Colonic mucosa (tissue), 4 donors: ENCODE results near the gene OLIG2. TPM values are rescaled to one million over a fixed set of nuclear protein-coding genes. Genes with fewer than 3 reads are reported as not detected.

ENCODE experiments used
- DNase-seq: peaks from one replicate; pipeline ENCODE4 v3.0.0-alpha.2; 2020
- H3K27ac ChIP-seq: fragments of 200-600 bp; one replicate; pipeline ENCODE4 v1.8.0; 2021
- H3K27me3 ChIP-seq: fragments of 200-600 bp; one replicate; pipeline ENCODE4 v1.8.0; 2021
- H3K36me3 ChIP-seq: fragments of 200-600 bp; one replicate; pipeline ENCODE4 v1.8.0; 2021
- H3K4me1 ChIP-seq: fragments of 200-600 bp; one replicate; pipeline ENCODE4 v1.8.0; 2021; ENCODE audit warnings: mild to moderate bottlenecking
- H3K4me3 ChIP-seq: fragments of 200-600 bp; one replicate; pipeline ENCODE4 v1.8.0; 2021
- H3K9ac ChIP-seq, 2 donors: one replicate each; pipeline ENCODE4 v1.7.0; 2013; ENCODE audit warnings: control low read depth in 2 of 2, low read depth in 2 of 2, low read length in 2 of 2
- H3K9me3 ChIP-seq: fragments of 200-600 bp; one replicate; pipeline ENCODE4 v1.8.0; 2021
- intact Hi-C: fragments of 100-400 bp; cut with DNase I; formaldehyde crosslinking; loops from one replicate; pipeline ENCODE4 v1.14.1; 2022
- total RNA-seq, 2 donors: library from RNA; stranded (reverse); fragmentation: NEBNext Ultra II Directional in 1 of 2; extraction: Animal tissue kit (Norgen Biotek cat#: 25700) in 1 of 2; gene quantifications; one replicate each; pipeline ENCODE4 v1.2.1, GENCODE V29; 2021
- TF ChIP-seq, protein P1 (sequence below): fragments of 200-600 bp; IDR thresholded peaks from one replicate; pipeline ENCODE4 v1.8.0; 2022; ENCODE audit warnings: antibody characterized with exemption, mild to moderate bottlenecking
- donor health status: healthy.
- donor health status: DM: no; HTN: no; CAD: no.
- donor health status: DM: no; HTN: no; CAD: no.

Gene OLIG2
- total RNA-seq, 2 donors from 2014 or later = not detected

DNA sequence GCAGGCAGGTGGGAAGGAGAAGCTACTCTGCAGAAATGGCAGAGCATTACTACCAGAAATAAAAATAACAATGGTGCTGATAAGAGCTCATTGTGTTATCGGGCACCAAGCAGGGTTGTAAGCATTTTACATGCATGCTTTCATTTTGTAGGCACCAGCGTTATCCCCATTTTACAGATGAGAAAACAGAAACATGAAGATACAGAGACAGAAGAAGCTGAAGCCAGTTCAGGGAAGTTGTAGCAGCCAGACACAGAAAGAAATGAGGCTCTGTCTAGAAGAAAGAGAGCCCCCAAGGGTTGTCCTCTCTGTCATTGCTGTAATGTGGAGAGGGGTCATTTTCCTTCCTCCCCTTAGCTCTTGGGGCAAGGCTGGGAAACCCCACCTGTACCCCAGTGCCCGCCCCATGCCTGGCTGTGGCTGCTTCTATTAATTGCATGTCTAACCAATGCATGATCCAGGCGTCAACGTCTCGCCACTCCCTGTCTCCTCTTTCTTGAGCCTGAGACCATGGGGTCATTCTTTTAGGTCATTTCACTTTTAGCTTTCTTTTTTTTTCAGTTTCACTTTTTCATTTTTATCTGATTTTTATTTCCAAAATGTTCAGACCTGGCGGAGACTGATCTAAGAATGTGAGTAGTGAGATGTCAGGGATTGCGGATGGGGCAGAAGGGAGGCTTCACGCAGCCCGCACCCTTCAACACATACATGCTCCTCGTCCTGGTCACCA, 51.0 kb downstream of the OLIG2 start:
- DNase-seq = no peak
- intact Hi-C loops = no loop called here
- H3K9ac ChIP-seq = no peak overlapping the region
- no peaks in the 10 kb centered on the region for H3K9me3 ChIP-seq
- H3K4me1 ChIP-seq = no peaks in the 10 kb centered on the region
- TF ChIP-seq, protein P1, sequence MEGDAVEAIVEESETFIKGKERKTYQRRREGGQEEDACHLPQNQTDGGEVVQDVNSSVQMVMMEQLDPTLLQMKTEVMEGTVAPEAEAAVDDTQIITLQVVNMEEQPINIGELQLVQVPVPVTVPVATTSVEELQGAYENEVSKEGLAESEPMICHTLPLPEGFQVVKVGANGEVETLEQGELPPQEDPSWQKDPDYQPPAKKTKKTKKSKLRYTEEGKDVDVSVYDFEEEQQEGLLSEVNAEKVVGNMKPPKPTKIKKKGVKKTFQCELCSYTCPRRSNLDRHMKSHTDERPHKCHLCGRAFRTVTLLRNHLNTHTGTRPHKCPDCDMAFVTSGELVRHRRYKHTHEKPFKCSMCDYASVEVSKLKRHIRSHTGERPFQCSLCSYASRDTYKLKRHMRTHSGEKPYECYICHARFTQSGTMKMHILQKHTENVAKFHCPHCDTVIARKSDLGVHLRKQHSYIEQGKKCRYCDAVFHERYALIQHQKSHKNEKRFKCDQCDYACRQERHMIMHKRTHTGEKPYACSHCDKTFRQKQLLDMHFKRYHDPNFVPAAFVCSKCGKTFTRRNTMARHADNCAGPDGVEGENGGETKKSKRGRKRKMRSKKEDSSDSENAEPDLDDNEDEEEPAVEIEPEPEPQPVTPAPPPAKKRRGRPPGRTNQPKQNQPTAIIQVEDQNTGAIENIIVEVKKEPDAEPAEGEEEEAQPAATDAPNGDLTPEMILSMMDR = no peak
- no peak overlapping the region for H3K27ac ChIP-seq
- no peak overlapping the region for H3K4me3 ChIP-seq
- H3K36me3 ChIP-seq = no peaks in the 10 kb centered on the region
- H3K27me3 ChIP-seq = peaks cover 20% of the 10 kb centered on the region

Other genes starting within 250 kb of the OLIG2 start
- gene OLIG1, start 44.2 kb downstream of the OLIG2 start, total RNA-seq = not detected
- 10 to 100 TPM in 1 of 2 donors, 1 to 10 TPM in 1; 7.0 to 19.5 TPM for gene IFNAR2, start 204.0 kb downstream of the OLIG2 start, total RNA-seq
- 10 to 100 TPM; 48.0 to 86.3 TPM for gene IL10RB, start 240.4 kb downstream of the OLIG2 start, total RNA-seq